Breast epithelium (tissue), 4 donors: ENCODE results near the gene MS4A1. TPM values are rescaled to one million over a fixed set of nuclear protein-coding genes. Genes with fewer than 3 reads are reported as not detected.

Experiments used
- DNase-seq, 2 donors: peaks; one replicate each; pipeline ENCODE4 v3.0.0-alpha.2; 2019; ENCODE audit warnings: low spot score in 2 of 2
- H3K27ac ChIP-seq, 2 donors: fragments of 200-600 bp; sonication (generic) in 1 of 2; one replicate each; pipeline ENCODE4 v1.5.1; 2016 to 2019; ENCODE audit warnings: mild to moderate bottlenecking in 1 of 2
- H3K27me3 ChIP-seq, 2 donors: fragments of 200-600 bp; sonication (generic) in 1 of 2; one replicate each; pipeline versions ENCODE4 v1.5.1 to v1.6.0; 2017 to 2019; ENCODE audit warnings: control low read depth in 1 of 2, mild to moderate bottlenecking in 1 of 2
- H3K36me3 ChIP-seq: fragments of 200-600 bp; one replicate; pipeline ENCODE4 v1.5.1; 2019
- H3K4me1 ChIP-seq, 2 donors: fragments of 200-600 bp; sonication (generic); one replicate each; pipeline ENCODE4 v1.5.1; 2016 to 2019; ENCODE audit warnings: control low read depth in 1 of 2
- H3K4me3 ChIP-seq, 3 donors: fragments of 200-600 bp; sonication (generic); 1 replicate in 2 of 3; 2 replicates in 1 of 3; pipeline ENCODE4 v1.5.1; 2016 to 2019; ENCODE audit warnings: mild to moderate bottlenecking in 3 of 3, moderate library complexity in 2 of 3
- H3K9me3 ChIP-seq, 2 donors: fragments of 200-600 bp; sonication (generic) in 1 of 2; one replicate each; pipeline ENCODE4 v1.5.1; 2016 to 2019; ENCODE audit warnings: control low read depth in 1 of 2
- CTCF ChIP-seq, 3 donors: fragments of 450-650 bp; IDR thresholded peaks; one replicate each; pipeline ENCODE4 v1.5.1; 2016 to 2017; ENCODE audit warnings: antibody characterized with exemption in 3 of 3, mild to moderate bottlenecking in 3 of 3, moderate library complexity in 3 of 3
- POLR2A ChIP-seq: fragments of 450-650 bp; IDR thresholded peaks from one replicate; pipeline ENCODE4 v1.6.1; 2016; ENCODE audit warnings: antibody characterized with exemption, mild to moderate bottlenecking, moderate library complexity
- POLR2AphosphoS5 ChIP-seq, 3 donors: sonication (generic); formaldehyde crosslinking; IDR thresholded peaks; one replicate each; pipeline ENCODE4 v1.6.1; 2017; ENCODE audit warnings: antibody characterized with exemption in 3 of 3
- intact Hi-C: fragments of 100-400 bp; cut with DNase I; formaldehyde crosslinking; loops from one replicate; pipeline ENCODE4 v1.15.1; 2023; ENCODE audit warnings: low total_unique reads
- total RNA-seq, 3 donors: library from RNA; depleted of rRNA; stranded (reverse); fragments of >200 nt; gene quantifications; one replicate each; pipeline ENCODE4 v1.1.0, GENCODE V29; 2016

MS4A1 gene
- total RNA-seq, 3 donors from 2014 or later: 1.5 to 1.6 TPM; not detected in 1

DNA sequence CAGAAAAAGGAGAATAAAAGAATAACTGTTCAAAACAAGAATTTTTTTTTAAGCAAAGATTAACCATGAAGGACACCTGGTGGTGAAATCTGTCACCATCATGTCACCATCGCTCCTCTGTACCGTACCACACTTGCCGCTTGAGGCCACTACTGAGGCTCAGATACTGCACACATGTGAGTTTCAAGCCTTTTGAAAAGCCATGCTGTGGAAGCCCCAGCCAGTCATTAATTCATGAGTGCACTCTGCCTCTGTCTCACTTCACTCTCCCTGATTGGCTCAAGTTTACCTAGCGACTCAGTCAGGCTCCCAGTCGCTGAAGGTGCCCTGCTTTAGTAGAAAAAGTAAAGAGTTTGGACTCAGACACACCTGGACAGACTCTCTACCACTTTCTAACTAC, 30.3 kb downstream of the MS4A1 start:
- Histone ChIP-seq H3K27ac (no peak overlapping the region), H3K4me1 (no peaks in the 10 kb centered on the region), H3K27me3 (no peaks in the 10 kb centered on the region), H3K4me3 (no peak overlapping the region), H3K36me3 (no peaks in the 10 kb centered on the region), H3K9me3 (no peaks in the 10 kb centered on the region)
- intact Hi-C loops: no loop called here
- TF ChIP-seq POLR2AphosphoS5 (IDR thresholded peaks at IDR 0.05) (no peak), CTCF (IDR thresholded peaks at IDR 0.05) (peak in 2 of 3 donors; percentile 50 to 54), POLR2A (no peak)
- DNase-seq: no peak

- Histone ChIP-seq H3K4me1 (no peaks in the 10 kb centered on the region), H3K4me3 (no peak within 1 kb of the TSS), H3K36me3 (no peaks in the 10 kb centered on the region), H3K9me3 (no peaks in the 10 kb centered on the region), H3K27me3 (no peaks in the 10 kb centered on the region), H3K27ac (no peak within 1 kb of the TSS)
- DNase-seq: no peak
- intact Hi-C loops: no loop called here
- no peak for TF ChIP-seq POLR2A
- no peak for TF ChIP-seq CTCF (IDR thresholded peaks at IDR 0.05)
- no peak for TF ChIP-seq POLR2AphosphoS5 (IDR thresholded peaks at IDR 0.05)
Observed at GRCh38 chr11:60492488-60493009, 36.9 kb downstream of the MS4A1 start, which contains the start of gene MS4A12. Gene MS4A12, plus strand, starts transcription at chr11:60492778. Its CDS starts 4,541 bp downstream, at chr11:60497319.

GRCh38 chr11:60493454-60493853, 37.8 kb downstream of the MS4A1 start:
- DNase-seq: no peak
- TF ChIP-seq POLR2A: no peak
- TF ChIP-seq POLR2AphosphoS5 (IDR thresholded peaks at IDR 0.05): no peak
- no peak for TF ChIP-seq CTCF (IDR thresholded peaks at IDR 0.05)
- Histone ChIP-seq H3K4me3 (no peak overlapping the region), H3K27ac (no peak overlapping the region), H3K9me3 (no peaks in the 10 kb centered on the region), H3K27me3 (no peaks in the 10 kb centered on the region), H3K4me1 (no peaks in the 10 kb centered on the region), H3K36me3 (no peaks in the 10 kb centered on the region)
- intact Hi-C loops: no loop called here

- TF ChIP-seq CTCF (IDR thresholded peaks at IDR 0.05): no peak
- no peak for TF ChIP-seq POLR2A
- TF ChIP-seq POLR2AphosphoS5 (IDR thresholded peaks at IDR 0.05): no peak
- intact Hi-C loops: no loop called here
- Histone ChIP-seq H3K36me3 (no peaks in the 10 kb centered on the region), H3K4me1 (no peaks in the 10 kb centered on the region), H3K9me3 (no peaks in the 10 kb centered on the region), H3K27me3 (no peaks in the 10 kb centered on the region), H3K27ac (no peak overlapping the region), H3K4me3 (no peak overlapping the region)
- DNase-seq: no peak
Observed at GRCh38 chr11:60498399-60498798, 42.8 kb downstream of the MS4A1 start.

DNA sequence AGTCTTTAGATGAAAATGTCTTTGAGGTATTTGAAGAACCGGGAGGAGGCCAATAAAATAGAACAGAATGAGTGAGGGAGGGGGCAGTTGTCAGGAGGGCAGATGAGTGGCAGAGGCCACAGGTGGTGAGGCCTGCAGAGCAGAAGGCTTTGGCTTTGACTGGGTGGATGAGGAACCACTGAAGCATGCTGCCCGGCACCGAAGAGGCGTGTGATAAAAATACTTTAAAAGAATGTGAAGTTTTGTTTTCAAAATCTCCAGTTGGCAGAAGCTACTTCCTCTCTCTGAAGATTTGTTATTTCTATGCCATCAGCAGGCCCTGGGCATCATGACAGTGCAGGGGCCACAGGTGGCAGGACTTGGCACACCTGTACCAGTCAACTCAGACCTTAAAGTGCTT, 43.2 kb downstream of the MS4A1 start:
- Histone ChIP-seq H3K9me3 (no peaks in the 10 kb centered on the region), H3K27me3 (no peaks in the 10 kb centered on the region), H3K4me3 (no peak overlapping the region), H3K4me1 (no peaks in the 10 kb centered on the region), H3K36me3 (no peaks in the 10 kb centered on the region), H3K27ac (no peak overlapping the region)
- TF ChIP-seq POLR2A: no peak
- no peak for TF ChIP-seq CTCF (IDR thresholded peaks at IDR 0.05)
- TF ChIP-seq POLR2AphosphoS5 (IDR thresholded peaks at IDR 0.05): no peak
- no peak for DNase-seq
- intact Hi-C loops: no loop called here
